Stomach (tissue), 9 donors: ENCODE measurements around the gene THAP3. TPM values are rescaled to one million over a fixed set of nuclear protein-coding genes. Genes with fewer than 3 reads are reported as not detected.

Source experiments
- DNase-seq, 2 donors: peaks; one replicate each; pipeline versions ENCODE4 v3.0.0 to v3.0.0-alpha.2; 2013 to 2019
- H3K27ac ChIP-seq, 5 donors: fragments of 200-600 bp in 4 of 5; sonication (generic) in 4 of 5; one replicate each; pipeline ENCODE4 v1.5.1; 2013 to 2019; ENCODE audit warnings: mild to moderate bottlenecking in 1 of 5, moderate library complexity in 1 of 5
- H3K27me3 ChIP-seq, 3 donors: fragments of 200-600 bp; sonication (generic); one replicate each; pipeline ENCODE4 v1.5.1; 2017 to 2019; ENCODE audit warnings: mixed run types in 1 of 3
- H3K36me3 ChIP-seq, 4 donors: fragments of 200-600 bp; sonication (generic); 1 replicate in 3 of 4; 2 replicates in 1 of 4; pipeline ENCODE4 v1.5.1; 2016 to 2019
- H3K4me1 ChIP-seq, 4 donors: fragments of 200-600 bp; sonication (generic); one replicate each; pipeline ENCODE4 v1.5.1; 2016 to 2019
- H3K4me3 ChIP-seq, 4 donors: fragments of 200-600 bp; sonication (generic) in 3 of 4; one replicate each; pipeline ENCODE4 v1.5.1; 2016 to 2019; ENCODE audit warnings: mild to moderate bottlenecking in 1 of 4
- H3K9me3 ChIP-seq, 4 donors: fragments of 200-600 bp; sonication (generic); one replicate each; pipeline ENCODE4 v1.5.1; 2016 to 2019
- CTCF ChIP-seq, 7 experiments: fragments of 450-650 bp in 4 of 7; fragments of 200-600 bp in 3 of 7; sonication (generic) in 3 of 7; IDR thresholded peaks; one replicate each; pipeline ENCODE4 v1.5.1; 2016 to 2019; ENCODE audit warnings: antibody characterized with exemption in 7 of 7, control low read depth in 2 of 7, mild to moderate bottlenecking in 1 of 7
- EP300 ChIP-seq: sonication (generic); formaldehyde crosslinking; IDR thresholded peaks from one replicate; pipeline ENCODE4 v1.6.1; 2017; ENCODE audit warnings: antibody characterized with exemption
- POLR2A ChIP-seq, 4 donors: fragments of 450-650 bp; IDR thresholded peaks; one replicate each; pipeline ENCODE4 v1.6.1; 2016; ENCODE audit warnings: antibody characterized with exemption in 4 of 4, control low read depth in 2 of 4, mild to moderate bottlenecking in 1 of 4, moderate library complexity in 1 of 4
- POLR2AphosphoS5 ChIP-seq, 3 donors: sonication (generic); formaldehyde crosslinking; IDR thresholded peaks; one replicate each; pipeline ENCODE4 v1.6.1; 2016; ENCODE audit warnings: antibody characterized with exemption in 3 of 3
- WGBS, 5 donors: extraction: QIAGEN DNeasy Blood & Tissue Kit in 3 of 5; methylation state at CpG; one replicate each; pipeline versions ENCODE4 v1.1.5 to v1.1.7; 2013 to 2018; 5-methylcytosine and 5-hydroxymethylcytosine counted together
- intact Hi-C: fragments of 100-400 bp; cut with DNase I; formaldehyde crosslinking; loops from one replicate; pipeline ENCODE4 v1.15.1; 2023; ENCODE audit warnings: low total_unique reads
- polyA plus RNA-seq, 3 donors: library from polyadenylated mRNA; stranded (reverse); fragments of 200-250 nt; gene quantifications; one replicate each; pipeline ENCODE4 v1.2.3, GENCODE V29; 2013
- total RNA-seq, 5 donors: library from RNA; depleted of rRNA; stranded (reverse); fragments of >200 nt; gene quantifications; one replicate each; pipeline versions ENCODE4 v1.1.0 to v1.2.3, GENCODE V29; 2014 to 2016
- donor health status: healthy with polysubstance abuse.
- donor health status: Bipolar disorder and iron deficiency.
- donor health status: healthy.

THAP3 gene
- total and polyA plus RNA-seq, 8 donors = 5.8 to 116 (median 17.3) TPM

GRCh38 chr1:6675941-6676340, 51.3 kb downstream of the THAP3 start:
- TF ChIP-seq CTCF (IDR thresholded peaks at IDR 0.05) (no peak), EP300 (no peak), POLR2A (IDR thresholded peaks at IDR 0.05) (no peak), POLR2AphosphoS5 (IDR thresholded peaks at IDR 0.05) (no peak)

More at GRCh38 chr1:6675941-6676340, 51.3 kb downstream of the THAP3 start:
- Histone ChIP-seq H3K27ac (no peak overlapping the region), H3K27me3 (no peaks in the 10 kb centered on the region), H3K9me3 (no peaks in the 10 kb centered on the region), H3K4me1 (no peaks in the 10 kb centered on the region), H3K4me3 (no peak overlapping the region), H3K36me3 (peaks cover 34 to 91% (median 82%) of the 10 kb centered on the region in 4 donors)
- 90 to 99% (median 96%) methylated on average over 2 of the region's 2 CpGs for WGBS, 5 donors
- no peak for DNase-seq
- intact Hi-C loops = no loop called here

Other genes starting within 250 kb of the THAP3 start
- gene ACOT7, start 231.1 kb upstream of the THAP3 start, total RNA-seq = 10 to 100 TPM in 3 of 5 donors, 1 to 10 TPM in 1, not detected in 1; 9.4 to 69.8 (median 22.6) TPM
- gene ACOT7, start 231.1 kb upstream of the THAP3 start, polyA plus RNA-seq = 10 to 100 TPM; 17.7 to 26.3 (median 19.4) TPM
- gene HES2, start 204.9 kb upstream of the THAP3 start, total RNA-seq = 100 to 1,000 TPM in 1 of 5 donors, not detected in 4; 231 TPM
- 10 to 100 TPM in 1 of 3 donors, not detected in 2; 18.4 TPM for gene HES2, start 204.9 kb upstream of the THAP3 start, polyA plus RNA-seq
- gene ESPN, start 200.1 kb upstream of the THAP3 start, total RNA-seq = 10 to 100 TPM in 1 of 5 donors, 1 to 10 TPM in 2, not detected in 2; 1.8 to 68.4 (median 4.9) TPM
- gene ESPN, start 200.1 kb upstream of the THAP3 start, polyA plus RNA-seq = 10 to 100 TPM in 1 of 3 donors, 1 to 10 TPM in 2; 1.5 to 18.0 (median 4.7) TPM
- gene TNFRSF25, start 158.7 kb upstream of the THAP3 start, total RNA-seq = 100 to 1,000 TPM in 1 of 5 donors, 10 to 100 TPM in 2, 1 to 10 TPM in 2; 6.1 to 215 (median 21.4) TPM
- 10 to 100 TPM in 1 of 3 donors, 1 to 10 TPM in 2; 2.7 to 41.6 (median 2.9) TPM for gene TNFRSF25, start 158.7 kb upstream of the THAP3 start, polyA plus RNA-seq
- 10 to 100 TPM in 2 of 5 donors, 1 to 10 TPM in 3; 4.9 to 58.8 (median 9.8) TPM for gene PLEKHG5, start 133.2 kb upstream of the THAP3 start, total RNA-seq
- gene PLEKHG5, start 133.2 kb upstream of the THAP3 start, polyA plus RNA-seq = 1 to 10 TPM; 1.4 to 7.2 (median 1.8) TPM
- gene NOL9, start 70.4 kb upstream of the THAP3 start, total RNA-seq = 100 to 1,000 TPM in 1 of 5 donors, 10 to 100 TPM in 4; 19.7 to 150 (median 42.0) TPM
- gene NOL9, start 70.4 kb upstream of the THAP3 start, polyA plus RNA-seq = 1 to 10 TPM; 2.7 to 4.0 (median 2.9) TPM
- gene TAS1R1, start 69.6 kb upstream of the THAP3 start, total RNA-seq = not detected
- gene TAS1R1, start 69.6 kb upstream of the THAP3 start, polyA plus RNA-seq = under 1 TPM in 2 of 3 donors, not detected in 1; 0.08 to 0.12 TPM
- 100 to 1,000 TPM in 1 of 5 donors, 10 to 100 TPM in 4; 22.6 to 139 (median 25.7) TPM for gene ZBTB48, start 44.9 kb upstream of the THAP3 start, total RNA-seq
- 10 to 100 TPM; 34.8 to 64.4 (median 61.3) TPM for gene ZBTB48, start 44.9 kb upstream of the THAP3 start, polyA plus RNA-seq
- gene KLHL21, start 22.0 kb upstream of the THAP3 start, total RNA-seq = 10 to 100 TPM; 13.0 to 59.8 (median 34.5) TPM
- 10 to 100 TPM in 1 of 3 donors, 1 to 10 TPM in 2; 9.2 to 15.4 (median 9.8) TPM for gene KLHL21, start 22.0 kb upstream of the THAP3 start, polyA plus RNA-seq
- gene PHF13, start 11.1 kb upstream of the THAP3 start, total RNA-seq = 10 to 100 TPM in 2 of 5 donors, 1 to 10 TPM in 3; 2.7 to 16.9 (median 7.5) TPM
- gene PHF13, start 11.1 kb upstream of the THAP3 start, polyA plus RNA-seq = 1 to 10 TPM; 4.5 to 6.7 (median 5.7) TPM
- gene DNAJC11, start 76.9 kb downstream of the THAP3 start, total RNA-seq = 10 to 100 TPM; 22.8 to 93.9 (median 63.9) TPM
- 10 to 100 TPM; 20.0 to 27.2 (median 24.4) TPM for gene DNAJC11, start 76.9 kb downstream of the THAP3 start, polyA plus RNA-seq
- gene CAMTA1, start 160.6 kb downstream of the THAP3 start, total RNA-seq = 100 to 1,000 TPM in 3 of 5 donors, 10 to 100 TPM in 2; 42.8 to 213 (median 109) TPM
- 100 to 1,000 TPM; 126 to 154 (median 132) TPM for gene CAMTA1, start 160.6 kb downstream of the THAP3 start, polyA plus RNA-seq